ENCODE data around the gene TMEM74B. TPM values are rescaled to one million over a fixed set of nuclear protein-coding genes. Genes with fewer than 3 reads are reported as not detected.

Gene TMEM74B
- total RNA-seq, 1 experiment from 2014 or later = 4.1 TPM

GRCh38 chr20:1210501-1210900 is 25.7 kb upstream of the TMEM74B start:
- Histone ChIP-seq H3K36me3 (replicated peaks; ENCODE audit: control insufficient read depth, insufficient read depth, low read length) (no peaks in the 10 kb centered on the region), H3K4me3 (ENCODE audit: insufficient read depth, low read depth, low read length) (no peak overlapping the region), H3K27me3 (ENCODE audit: control insufficient read depth, insufficient read depth, low read length) (peaks cover 3% of the 10 kb centered on the region)
- no peak for DNase-seq

DNA sequence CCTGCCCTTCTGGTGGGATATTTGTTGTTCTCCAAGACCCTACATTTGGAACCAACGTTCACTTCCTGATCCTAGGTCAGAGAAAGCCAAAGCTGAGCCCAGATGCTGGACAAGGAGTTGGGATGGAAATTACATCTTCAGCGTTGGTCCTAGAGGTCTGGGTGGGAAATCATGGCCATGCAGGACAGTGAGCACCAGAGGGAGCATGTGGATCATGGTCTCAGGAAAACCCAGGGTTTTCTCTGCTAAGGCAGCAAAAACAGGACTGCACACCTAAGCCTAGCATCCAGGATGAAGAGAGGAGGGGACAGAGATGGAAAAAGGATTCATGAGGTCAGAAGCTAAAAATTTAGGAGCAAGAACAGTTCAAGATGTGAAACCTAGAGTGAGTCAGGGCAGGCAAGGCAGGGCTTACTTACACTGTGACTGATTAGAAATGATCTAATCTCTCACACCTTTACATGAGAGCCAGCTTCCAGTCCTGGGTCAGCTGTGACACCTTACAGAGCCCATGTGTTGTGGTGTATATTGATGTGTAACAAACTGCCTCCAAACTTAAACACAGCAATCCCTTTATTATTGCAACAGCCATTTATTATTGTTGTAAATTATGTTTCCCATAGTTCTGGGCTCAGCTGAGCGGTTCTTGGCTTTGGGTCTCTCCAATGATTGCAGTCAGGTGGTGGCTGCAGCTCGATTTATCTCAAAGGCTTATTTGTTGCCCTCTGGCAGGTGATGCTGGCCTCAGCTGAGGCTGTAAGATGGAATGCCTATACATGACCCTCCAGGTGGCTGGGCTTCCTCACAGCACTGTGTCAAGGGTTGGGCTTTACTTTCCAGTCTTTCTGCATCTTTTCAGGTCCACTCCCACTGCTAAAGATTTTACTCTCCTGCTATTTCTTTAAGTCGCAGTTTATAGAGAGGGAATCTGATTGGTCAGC is 24.9 kb upstream of the TMEM74B start:
- Histone ChIP-seq H3K27me3 (ENCODE audit: control insufficient read depth, insufficient read depth, low read length) (peaks cover 3% of the 10 kb centered on the region), H3K36me3 (replicated peaks; ENCODE audit: control insufficient read depth, insufficient read depth, low read length) (no peaks in the 10 kb centered on the region), H3K4me3 (ENCODE audit: insufficient read depth, low read depth, low read length) (no peak overlapping the region)
- DNase-seq = no peak

GRCh38 chr20:1207293-1207878 is 22.6 kb upstream of the TMEM74B start:
- Histone ChIP-seq H3K36me3 (replicated peaks; ENCODE audit: control insufficient read depth, insufficient read depth, low read length) (no peaks in the 10 kb centered on the region), H3K4me3 (ENCODE audit: insufficient read depth, low read depth, low read length) (no peak overlapping the region), H3K27me3 (ENCODE audit: control insufficient read depth, insufficient read depth, low read length) (peaks cover 3% of the 10 kb centered on the region)
- DNase-seq = no peak

DNA sequence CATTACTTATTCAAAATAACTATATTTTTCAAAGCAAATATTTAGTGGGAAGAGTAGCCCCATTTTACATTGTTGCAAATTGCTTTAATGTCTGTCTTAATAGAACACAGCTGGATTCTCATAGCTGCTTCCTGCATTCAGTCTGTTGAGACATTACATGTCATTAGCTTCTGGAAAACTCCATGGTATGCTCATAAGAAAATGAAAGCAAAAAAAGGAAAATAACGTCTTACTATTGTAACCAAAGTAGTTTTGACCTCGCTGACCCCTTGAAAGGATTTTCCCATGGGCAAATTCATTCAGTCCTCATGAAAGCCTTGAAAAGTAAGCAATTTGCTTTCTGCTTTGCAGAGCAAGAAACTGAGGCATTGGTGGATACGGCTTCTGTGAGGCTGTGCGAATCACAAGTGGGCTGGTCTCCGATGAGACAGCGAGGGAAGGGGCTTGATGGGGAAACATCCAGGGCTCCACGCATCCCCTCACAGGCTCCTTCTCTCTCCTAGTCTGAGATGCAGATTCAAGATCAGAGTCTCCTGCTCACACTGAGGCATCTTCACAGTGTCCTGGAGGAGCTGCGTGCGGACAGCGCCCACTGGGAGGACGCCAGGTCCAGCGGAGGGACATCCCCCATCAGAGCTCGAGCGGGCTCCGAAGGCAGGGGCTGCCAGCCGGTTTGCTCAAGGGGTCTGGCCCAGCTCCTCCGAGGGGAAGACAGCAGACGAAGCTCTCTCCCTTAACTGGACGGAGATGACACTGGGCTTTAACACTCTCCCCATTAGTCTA is 21.8 kb upstream of the TMEM74B start:
- H3K4me3 ChIP-seq (ENCODE audit: insufficient read depth, low read depth, low read length) = no peak overlapping the region
- H3K27me3 ChIP-seq (ENCODE audit: control insufficient read depth, insufficient read depth, low read length) = peaks cover 3% of the 10 kb centered on the region
- DNase-seq = no peak
- no peaks in the 10 kb centered on the region for H3K36me3 ChIP-seq (replicated peaks; ENCODE audit: control insufficient read depth, insufficient read depth, low read length)

DNA sequence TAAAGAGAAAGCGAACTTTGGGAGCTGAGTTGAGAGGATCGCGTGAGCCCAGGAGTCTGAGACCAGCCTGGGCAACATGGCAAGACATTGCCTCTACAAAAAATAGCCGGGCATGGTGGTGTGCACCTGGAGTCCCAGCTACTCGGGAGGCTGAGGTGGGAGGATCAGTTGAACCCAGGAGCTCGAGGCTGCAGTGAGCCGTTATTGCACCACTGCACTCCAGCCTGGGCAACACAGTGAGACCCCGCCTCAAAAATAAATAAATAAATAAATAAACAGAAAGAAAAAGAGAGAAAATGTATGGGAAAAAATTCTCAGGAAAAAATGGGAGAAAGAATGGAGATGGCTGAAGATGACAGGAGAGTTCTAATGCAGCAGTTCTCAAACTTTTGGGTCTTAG is 21.0 kb upstream of the TMEM74B start:
- peaks cover 3% of the 10 kb centered on the region for H3K27me3 ChIP-seq (ENCODE audit: control insufficient read depth, insufficient read depth, low read length)
- H3K4me3 ChIP-seq (ENCODE audit: insufficient read depth, low read depth, low read length) = no peak overlapping the region
- no peak for DNase-seq
- no peaks in the 10 kb centered on the region for H3K36me3 ChIP-seq (replicated peaks; ENCODE audit: control insufficient read depth, insufficient read depth, low read length)

- DNase-seq = no peak
- no peaks in the 10 kb centered on the region for H3K36me3 ChIP-seq (replicated peaks; ENCODE audit: control insufficient read depth, insufficient read depth, low read length)
Observed at GRCh38 chr20:1204576-1204975, 19.8 kb upstream of the TMEM74B start.

DNA sequence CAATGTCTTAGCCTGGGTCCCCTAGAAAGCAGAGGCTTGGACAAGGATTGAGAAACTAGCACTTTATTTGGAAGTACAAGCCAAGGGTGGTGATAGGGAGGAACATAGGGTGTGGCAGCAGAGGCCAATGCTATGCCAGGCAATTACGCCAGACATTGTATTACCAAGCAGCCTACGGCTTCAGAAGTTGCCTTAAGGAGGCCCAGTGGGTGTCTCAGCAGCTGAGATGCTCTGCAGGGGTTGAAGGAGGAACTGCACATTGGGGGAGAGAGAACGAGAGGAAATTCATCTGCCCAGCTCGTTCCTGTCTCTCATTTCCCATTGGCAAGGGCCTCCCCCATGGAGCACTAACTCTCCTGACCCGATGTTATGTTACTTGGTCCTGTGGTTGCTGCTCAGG is 19.3 kb upstream of the TMEM74B start:
- Histone ChIP-seq H3K4me3 (ENCODE audit: insufficient read depth, low read depth, low read length) (no peak overlapping the region), H3K27me3 (ENCODE audit: control insufficient read depth, insufficient read depth, low read length) (peaks cover 3% of the 10 kb centered on the region), H3K36me3 (replicated peaks; ENCODE audit: control insufficient read depth, insufficient read depth, low read length) (no peaks in the 10 kb centered on the region)
- no peak for DNase-seq

More at GRCh38 chr20:1204576-1204975, 19.8 kb upstream of the TMEM74B start:
- H3K27me3 ChIP-seq (ENCODE audit: control insufficient read depth, insufficient read depth, low read length) = peaks cover 3% of the 10 kb centered on the region
- H3K4me3 ChIP-seq (ENCODE audit: insufficient read depth, low read depth, low read length) = no peak overlapping the region

- no peak for DNase-seq
- H3K36me3 ChIP-seq (replicated peaks; ENCODE audit: control insufficient read depth, insufficient read depth, low read length) = no peaks in the 10 kb centered on the region
- H3K4me3 ChIP-seq (ENCODE audit: insufficient read depth, low read depth, low read length) = no peak overlapping the region
- H3K27me3 ChIP-seq (ENCODE audit: control insufficient read depth, insufficient read depth, low read length) = peaks cover 2% of the 10 kb centered on the region
Observed at GRCh38 chr20:1203630-1204029, 18.8 kb upstream of the TMEM74B start.

DNA sequence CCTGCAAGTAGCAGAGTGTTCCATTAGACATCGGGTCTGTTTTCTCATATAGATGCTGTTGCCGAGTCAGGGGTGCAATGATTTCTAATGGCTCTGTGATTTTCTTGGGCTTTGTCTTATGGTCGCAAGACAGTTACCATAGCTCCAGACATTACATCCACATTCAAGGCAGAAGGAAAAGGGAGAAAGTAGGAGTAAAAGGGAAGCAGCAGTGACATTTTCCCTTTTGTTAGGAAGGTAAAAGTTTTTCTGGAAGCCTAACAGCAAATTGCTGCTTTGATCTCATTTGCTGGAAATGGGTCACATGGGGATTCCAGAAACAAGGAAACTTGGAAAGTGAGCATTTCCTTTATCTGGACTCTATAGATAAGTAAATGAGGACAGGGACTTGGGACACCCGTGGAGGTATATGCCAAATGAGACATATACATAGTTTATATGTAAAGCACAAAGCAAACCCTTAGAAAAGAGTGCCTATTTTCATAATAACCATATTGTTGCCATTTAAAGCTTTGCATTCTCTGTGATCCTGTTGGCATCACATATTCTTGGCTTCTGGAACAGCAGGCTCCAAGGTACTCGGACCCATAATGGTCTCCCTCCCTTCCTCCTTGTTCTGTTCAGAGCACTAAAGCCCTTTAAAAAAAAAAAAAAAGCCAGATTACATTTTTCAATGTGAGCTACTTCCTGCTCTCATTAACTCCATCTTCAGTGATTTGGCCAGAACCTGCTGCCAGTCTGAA is 18.2 kb upstream of the TMEM74B start, which contains the start of gene C20orf202:
Gene C20orf202 (plus strand): TSS at position 693 of the 743 bp plus-strand sequence. CDS start 132 bp downstream, outside the sequence.
- no peak for DNase-seq
- Histone ChIP-seq H3K36me3 (replicated peaks; ENCODE audit: control insufficient read depth, insufficient read depth, low read length) (no peaks in the 10 kb centered on the region), H3K4me3 (ENCODE audit: insufficient read depth, low read depth, low read length) (no peak within 1 kb of the TSS), H3K27me3 (ENCODE audit: control insufficient read depth, insufficient read depth, low read length) (no peaks in the 10 kb centered on the region; the same call in 1 of the 2 replicates)

DNA sequence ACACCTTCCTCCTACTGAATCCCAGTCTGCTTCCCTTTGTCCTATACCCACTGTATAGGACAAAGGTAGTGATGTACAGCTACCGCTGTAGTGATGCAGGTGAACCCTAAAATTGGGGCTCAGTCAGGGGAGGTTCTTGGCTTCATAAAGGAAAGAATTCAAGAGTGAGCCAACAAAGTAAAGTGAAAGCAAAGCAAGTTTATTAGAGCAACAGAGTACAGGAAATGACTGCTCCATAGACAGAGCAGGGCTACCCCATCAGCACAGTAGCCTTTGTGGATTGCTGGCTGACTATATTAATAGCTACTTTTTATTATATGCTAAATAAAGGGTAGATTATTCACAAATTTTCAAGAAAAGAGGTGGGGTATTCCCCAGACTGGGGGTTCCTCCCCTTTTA is 15.2 kb upstream of the TMEM74B start:
- DNase-seq = no peak
- H3K27me3 ChIP-seq (ENCODE audit: control insufficient read depth, insufficient read depth, low read length) = no peaks in the 10 kb centered on the region; the same call in 1 of the 2 replicates

GRCh38 chr20:1199212-1199873 is 14.6 kb upstream of the TMEM74B start:
- DNase-seq = no peak
- H3K27me3 ChIP-seq (ENCODE audit: control insufficient read depth, insufficient read depth, low read length) = no peaks in the 10 kb centered on the region; the same call in 1 of the 2 replicates
- H3K36me3 ChIP-seq (replicated peaks; ENCODE audit: control insufficient read depth, insufficient read depth, low read length) = no peaks in the 10 kb centered on the region
- H3K4me3 ChIP-seq (ENCODE audit: insufficient read depth, low read depth, low read length) = no peak overlapping the region

More for the DNA sequence above, 15.2 kb upstream of the TMEM74B start:
- no peaks in the 10 kb centered on the region for H3K36me3 ChIP-seq (replicated peaks; ENCODE audit: control insufficient read depth, insufficient read depth, low read length)
- H3K4me3 ChIP-seq (ENCODE audit: insufficient read depth, low read depth, low read length) = no peak overlapping the region

DNA sequence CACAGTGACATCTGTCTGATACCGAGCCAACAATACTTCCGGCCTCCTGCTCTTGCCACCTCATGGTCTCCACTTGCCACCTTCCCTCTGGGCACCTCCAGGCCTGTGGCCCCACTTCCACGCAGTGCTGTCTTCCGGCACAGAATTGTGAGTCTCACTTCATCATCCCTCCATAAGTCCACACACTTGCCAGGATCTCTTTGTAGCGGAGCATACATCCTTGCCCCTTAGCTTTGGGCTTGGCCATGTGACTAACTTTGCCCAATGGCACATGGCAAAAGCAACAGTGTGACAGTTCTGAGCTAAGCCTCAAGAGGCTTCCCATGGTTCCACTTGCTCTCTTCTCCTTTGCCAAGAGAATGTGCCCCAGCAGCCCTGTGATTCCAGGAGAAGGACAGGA is 14.0 kb upstream of the TMEM74B start:
- Histone ChIP-seq H3K4me3 (ENCODE audit: insufficient read depth, low read depth, low read length) (no peak overlapping the region), H3K27me3 (ENCODE audit: control insufficient read depth, insufficient read depth, low read length) (no peaks in the 10 kb centered on the region; the same call in 1 of the 2 replicates), H3K36me3 (replicated peaks; ENCODE audit: control insufficient read depth, insufficient read depth, low read length) (no peaks in the 10 kb centered on the region)
- no peak for DNase-seq

DNA sequence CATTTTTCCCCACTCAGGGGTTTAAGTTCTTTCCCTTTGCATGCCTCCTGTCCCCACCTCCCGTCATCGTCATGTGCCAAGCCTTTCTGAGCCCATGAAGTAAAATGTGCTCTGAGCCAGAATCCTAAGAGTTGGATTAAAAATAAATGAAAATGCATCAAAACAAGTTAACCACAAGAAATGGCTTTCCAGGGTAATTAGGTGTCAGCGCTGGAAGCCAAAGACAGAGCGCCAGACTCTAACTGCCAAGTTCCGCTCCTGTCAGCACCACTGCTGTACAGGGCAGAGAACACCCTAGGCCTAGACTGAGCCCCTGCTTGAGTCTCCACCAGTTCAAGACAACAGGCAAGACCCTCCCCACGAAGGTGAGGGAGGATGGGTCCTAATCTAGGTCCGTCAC is 13.0 kb upstream of the TMEM74B start:
- Histone ChIP-seq H3K36me3 (replicated peaks; ENCODE audit: control insufficient read depth, insufficient read depth, low read length) (no peaks in the 10 kb centered on the region), H3K4me3 (ENCODE audit: insufficient read depth, low read depth, low read length) (no peak overlapping the region), H3K27me3 (ENCODE audit: control insufficient read depth, insufficient read depth, low read length) (no peaks in the 10 kb centered on the region; the same call in 1 of the 2 replicates)
- DNase-seq = no peak
